Measurements from ENCODE around the gene HRH2.

The HRH2 gene

GRCh38 chr5:175710326-175710725, 52.5 kb downstream of the HRH2 start:
- TF ChIP-seq POLR2AphosphoS5 (IDR thresholded peaks at IDR 0.05; ENCODE audit: low read depth) (no peak), GABPA (IDR thresholded peaks at IDR 0.05; ENCODE audit: low read depth) (no peak), SPI1 (IDR thresholded peaks at IDR 0.05; ENCODE audit: borderline replicate concordance, low read depth) (no peak), REST (IDR thresholded peaks at IDR 0.05; ENCODE audit: insufficient replicate concordance, low read depth) (no peak)
- TF ChIP-seq, protein P1, sequence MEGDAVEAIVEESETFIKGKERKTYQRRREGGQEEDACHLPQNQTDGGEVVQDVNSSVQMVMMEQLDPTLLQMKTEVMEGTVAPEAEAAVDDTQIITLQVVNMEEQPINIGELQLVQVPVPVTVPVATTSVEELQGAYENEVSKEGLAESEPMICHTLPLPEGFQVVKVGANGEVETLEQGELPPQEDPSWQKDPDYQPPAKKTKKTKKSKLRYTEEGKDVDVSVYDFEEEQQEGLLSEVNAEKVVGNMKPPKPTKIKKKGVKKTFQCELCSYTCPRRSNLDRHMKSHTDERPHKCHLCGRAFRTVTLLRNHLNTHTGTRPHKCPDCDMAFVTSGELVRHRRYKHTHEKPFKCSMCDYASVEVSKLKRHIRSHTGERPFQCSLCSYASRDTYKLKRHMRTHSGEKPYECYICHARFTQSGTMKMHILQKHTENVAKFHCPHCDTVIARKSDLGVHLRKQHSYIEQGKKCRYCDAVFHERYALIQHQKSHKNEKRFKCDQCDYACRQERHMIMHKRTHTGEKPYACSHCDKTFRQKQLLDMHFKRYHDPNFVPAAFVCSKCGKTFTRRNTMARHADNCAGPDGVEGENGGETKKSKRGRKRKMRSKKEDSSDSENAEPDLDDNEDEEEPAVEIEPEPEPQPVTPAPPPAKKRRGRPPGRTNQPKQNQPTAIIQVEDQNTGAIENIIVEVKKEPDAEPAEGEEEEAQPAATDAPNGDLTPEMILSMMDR (IDR thresholded peaks at IDR 0.05; ENCODE audit: insufficient read depth, low read length), result no peak
- no peak for DNase-seq (ENCODE audit: low read depth in 1 of 2, low spot score in 1 of 2)
- H3K27ac ChIP-seq (replicated peaks), result no peak overlapping the region
- H3K4me3 ChIP-seq (replicated peaks; ENCODE audit: insufficient read depth, low read length), result no peak overlapping the region
- H3K27me3 ChIP-seq (ENCODE audit: insufficient read depth, poor library complexity, severe bottlenecking), result no peaks in the 10 kb centered on the region

GRCh38 chr5:175711031-175711430, 53.2 kb downstream of the HRH2 start:
- TF ChIP-seq POLR2AphosphoS5 (IDR thresholded peaks at IDR 0.05; ENCODE audit: low read depth) (no peak), REST (IDR thresholded peaks at IDR 0.05; ENCODE audit: insufficient replicate concordance, low read depth) (no peak), GABPA (IDR thresholded peaks at IDR 0.05; ENCODE audit: low read depth) (no peak), SPI1 (IDR thresholded peaks at IDR 0.05; ENCODE audit: borderline replicate concordance, low read depth) (no peak)
- TF ChIP-seq, protein P1 (IDR thresholded peaks at IDR 0.05; ENCODE audit: insufficient read depth, low read length), result no peak
- H3K27me3 ChIP-seq (ENCODE audit: insufficient read depth, poor library complexity, severe bottlenecking), result no peaks in the 10 kb centered on the region
- DNase-seq (ENCODE audit: low read depth in 1 of 2, low spot score in 1 of 2), result peak in 1 of 2 experiments; percentile 25
- no peak overlapping the region for H3K4me3 ChIP-seq (replicated peaks; ENCODE audit: insufficient read depth, low read length)
- no peak overlapping the region for H3K27ac ChIP-seq (replicated peaks)

DNA sequence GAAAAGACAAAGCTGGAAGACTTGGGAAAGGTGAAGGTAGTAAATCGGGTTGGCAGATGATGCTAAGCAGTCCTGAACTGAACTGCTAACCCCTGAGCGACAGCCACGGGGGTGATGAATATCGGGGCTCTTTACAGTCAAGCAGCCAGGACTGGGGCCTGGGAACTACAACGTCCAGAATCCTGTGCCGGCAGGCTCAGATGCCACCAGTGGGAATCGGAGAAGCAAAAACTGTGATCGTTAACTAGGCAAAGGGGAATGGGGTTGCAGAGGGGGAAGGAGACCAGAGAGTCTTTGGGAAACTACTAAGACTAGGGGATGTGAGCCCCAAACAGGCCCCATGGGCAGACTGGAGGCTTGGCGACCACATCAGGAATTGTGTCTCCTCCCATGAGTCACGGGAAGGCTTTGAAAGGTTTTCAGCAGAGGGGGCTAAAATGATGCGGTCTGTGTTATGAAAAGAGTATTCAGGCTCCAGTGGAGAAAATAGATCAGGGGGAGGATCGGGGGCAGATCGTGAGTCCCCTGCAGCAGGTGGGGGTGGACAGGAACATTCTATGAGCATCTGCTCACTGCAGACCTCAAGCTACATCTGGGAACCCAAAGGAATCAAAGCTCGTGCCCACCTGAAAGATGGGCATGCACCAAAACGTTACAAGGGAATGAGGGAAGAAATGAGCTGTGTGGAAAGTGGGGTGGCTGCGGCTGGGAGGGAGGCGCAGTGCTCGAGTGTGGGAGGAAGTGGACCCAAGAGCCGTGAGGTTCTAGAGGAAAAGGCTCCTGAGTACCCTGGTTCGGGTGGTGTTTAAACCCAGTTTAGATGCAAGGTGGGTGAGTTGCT, 53.8 kb downstream of the HRH2 start:
- no peak overlapping the region for H3K4me3 ChIP-seq (replicated peaks; ENCODE audit: insufficient read depth, low read length)
- TF ChIP-seq POLR2AphosphoS5 (IDR thresholded peaks at IDR 0.05; ENCODE audit: low read depth) (no peak), REST (IDR thresholded peaks at IDR 0.05; ENCODE audit: insufficient replicate concordance, low read depth) (no peak), GABPA (IDR thresholded peaks at IDR 0.05; ENCODE audit: low read depth) (no peak)
- TF ChIP-seq, protein P1 (IDR thresholded peaks at IDR 0.05; ENCODE audit: insufficient read depth, low read length), result no peak
- no peaks in the 10 kb centered on the region for H3K27me3 ChIP-seq (ENCODE audit: insufficient read depth, poor library complexity, severe bottlenecking)
- no peak overlapping the region for H3K27ac ChIP-seq (replicated peaks)
- DNase-seq (ENCODE audit: low read depth in 1 of 2, low spot score in 1 of 2), result no peak

Data from HL-60 (cell line).